Testis (tissue), 3 donors: ENCODE data around the gene RABIF. TPM values are rescaled to one million over a fixed set of nuclear protein-coding genes. Genes with fewer than 3 reads are reported as not detected.
A peak's percentile ranks its signal among the peaks of the same experiment; 100 is the strongest.

Source experiments
- DNase-seq: peaks from one replicate; pipeline ENCODE4 v3.0.0-alpha.2; 2019
- H3K27ac ChIP-seq, 2 donors: fragments of 200-600 bp; sonication (generic); one replicate each; pipeline ENCODE4 v1.5.1; 2019
- H3K27me3 ChIP-seq: fragments of 200-600 bp; sonication (generic); one replicate; pipeline ENCODE4 v1.5.1; 2019
- H3K36me3 ChIP-seq: fragments of 200-600 bp; sonication (generic); one replicate; pipeline ENCODE4 v1.5.1; 2017; ENCODE audit warnings: low read depth; ENCODE audit errors: missing control alignments
- H3K4me1 ChIP-seq: fragments of 200-600 bp; sonication (generic); one replicate; pipeline ENCODE4 v1.5.1; 2019
- H3K4me3 ChIP-seq, 2 donors: fragments of 200-600 bp; sonication (generic); one replicate each; pipeline ENCODE4 v1.5.1; 2017 to 2019
- H3K9me3 ChIP-seq: fragments of 200-600 bp; sonication (generic); one replicate; pipeline ENCODE4 v1.5.1; 2017
- CTCF ChIP-seq, 3 experiments: fragments of 450-650 bp in 2 of 3; fragments of 200-600 bp in 1 of 3; sonication (generic) in 1 of 3; IDR thresholded peaks; one replicate each; pipeline ENCODE4 v1.5.1; 2016 to 2019; ENCODE audit warnings: antibody characterized with exemption in 3 of 3, mild to moderate bottlenecking in 2 of 3, moderate library complexity in 1 of 3
- POLR2A ChIP-seq: fragments of 450-650 bp; IDR thresholded peaks from one replicate; pipeline ENCODE4 v1.6.1; 2017; ENCODE audit warnings: antibody characterized with exemption, mild to moderate bottlenecking, moderate library complexity
- WGBS, 2 donors: methylation state at CpG; one replicate each; pipeline ENCODE4 v1.1.5; 2018; 5-methylcytosine and 5-hydroxymethylcytosine counted together
- intact Hi-C: fragments of 100-400 bp; cut with DNase I; formaldehyde crosslinking; loops from one replicate; pipeline ENCODE4 v1.15.1; 2023; ENCODE audit warnings: low total_unique reads
- polyA plus RNA-seq: library from polyadenylated mRNA; stranded (reverse); fragments of 350-450 nt; fragmentation: Illumina TruSeq; extraction: RNeasy Lipid Tissue Mini Kit (QIAGEN cat#74804); gene quantifications from one replicate; pipeline ENCODE4 v1.2.3, GENCODE V29; 2014; ENCODE audit warnings: low read depth, low replicate concordance; ENCODE audit not compliant: insufficient read depth
- total RNA-seq, 2 donors: library from RNA; depleted of rRNA; stranded (reverse); fragments of >200 nt; gene quantifications; one replicate each; pipeline ENCODE4 v1.2.3, GENCODE V29; 2016

The RABIF gene
- total and polyA plus RNA-seq, 3 donors from 2014 or later = 19.1 to 35.2 (median 19.5) TPM

- DNase-seq = peak; percentile 96
- H3K4me3 ChIP-seq = peak overlapping the region; percentile 67 to 89
- H3K27me3 ChIP-seq = no peaks in the 10 kb centered on the region
- 0% methylated on average over 18 to 43 of the region's 44 CpGs for WGBS, 2 donors
- intact Hi-C loops = no loop called here
- no peaks in the 10 kb centered on the region for H3K36me3 ChIP-seq
- peaks cover 7% of the 10 kb centered on the region for H3K4me1 ChIP-seq
- H3K27ac ChIP-seq = peak overlapping the region; percentile 70 to 78
- TF ChIP-seq CTCF (IDR thresholded peaks at IDR 0.05) (no peak), POLR2A (peak; percentile 29)
- H3K9me3 ChIP-seq = no peaks in the 10 kb centered on the region
Observed at GRCh38 chr1:202861420-202862132, 27.4 kb downstream of the RABIF start.

- Histone ChIP-seq H3K36me3 (no peaks in the 10 kb centered on the region), H3K9me3 (no peaks in the 10 kb centered on the region), H3K27me3 (no peaks in the 10 kb centered on the region), H3K4me3 (peak overlapping the region; percentile 67 to 89), H3K4me1 (peaks cover 7% of the 10 kb centered on the region), H3K27ac (peak overlapping the region; percentile 70 to 78)
- TF ChIP-seq CTCF (IDR thresholded peaks at IDR 0.05) (no peak), POLR2A (no peak)
- WGBS, 2 donors = 2 to 3% methylated on average over 46 to 48 of the region's 50 CpGs
- peak; percentile 71 for DNase-seq
- intact Hi-C loops = no loop called here
Observed at GRCh38 chr1:202860744-202861419, 28.1 kb downstream of the RABIF start.

- 82 to 85% methylated on average over 10 of the region's 10 CpGs for WGBS, 2 donors
- TF ChIP-seq POLR2A (no peak), CTCF (IDR thresholded peaks at IDR 0.05) (no peak)
- intact Hi-C loops = no loop called here
Observed at GRCh38 chr1:202858789-202859414, 30.0 kb downstream of the RABIF start.

GRCh38 chr1:202858331-202858730 is 30.6 kb downstream of the RABIF start:
- no peaks in the 10 kb centered on the region for H3K27me3 ChIP-seq
- no peaks in the 10 kb centered on the region for H3K9me3 ChIP-seq
- intact Hi-C loops = no loop called here
- peak; percentile 84 for DNase-seq
- no peaks in the 10 kb centered on the region for H3K36me3 ChIP-seq
- H3K4me1 ChIP-seq = peaks cover 7% of the 10 kb centered on the region
- WGBS, 2 donors = 49 to 66% methylated on average over 6 of the region's 6 CpGs
- H3K4me3 ChIP-seq = no peak overlapping the region
- H3K27ac ChIP-seq = peak overlapping the region; percentile 72 to 78
- TF ChIP-seq CTCF (IDR thresholded peaks at IDR 0.05) (no peak), POLR2A (no peak)

More at GRCh38 chr1:202858789-202859414, 30.0 kb downstream of the RABIF start:
- no peaks in the 10 kb centered on the region for H3K9me3 ChIP-seq
- no peaks in the 10 kb centered on the region for H3K36me3 ChIP-seq
- H3K4me3 ChIP-seq = no peak overlapping the region
- DNase-seq = peak; percentile 23
- H3K27me3 ChIP-seq = no peaks in the 10 kb centered on the region
- peak overlapping the region; percentile 72 to 78 for H3K27ac ChIP-seq
- peaks cover 7% of the 10 kb centered on the region for H3K4me1 ChIP-seq
